Stimulated activated CD8-positive, alpha-beta memory T cell treated with anti-CD3 and anti-CD28 coated beads, Interleukin-15, amount 100 ng/mL, for 24 hours (primary cell): ENCODE measurements around the gene PKDCC.

Experiments
- DNase-seq: peaks from one replicate; pipeline ENCODE4 v3.0.0-alpha.2; 2020; ENCODE audit warnings: low read depth

Gene PKDCC

GRCh38 chr2:42047488-42048298 is at the start of gene PKDCC:
Gene PKDCC, plus strand, starts transcription at chr2:42048021. Its CDS starts 179 bp downstream, at chr2:42048200.
- no peak for DNase-seq

DNA sequence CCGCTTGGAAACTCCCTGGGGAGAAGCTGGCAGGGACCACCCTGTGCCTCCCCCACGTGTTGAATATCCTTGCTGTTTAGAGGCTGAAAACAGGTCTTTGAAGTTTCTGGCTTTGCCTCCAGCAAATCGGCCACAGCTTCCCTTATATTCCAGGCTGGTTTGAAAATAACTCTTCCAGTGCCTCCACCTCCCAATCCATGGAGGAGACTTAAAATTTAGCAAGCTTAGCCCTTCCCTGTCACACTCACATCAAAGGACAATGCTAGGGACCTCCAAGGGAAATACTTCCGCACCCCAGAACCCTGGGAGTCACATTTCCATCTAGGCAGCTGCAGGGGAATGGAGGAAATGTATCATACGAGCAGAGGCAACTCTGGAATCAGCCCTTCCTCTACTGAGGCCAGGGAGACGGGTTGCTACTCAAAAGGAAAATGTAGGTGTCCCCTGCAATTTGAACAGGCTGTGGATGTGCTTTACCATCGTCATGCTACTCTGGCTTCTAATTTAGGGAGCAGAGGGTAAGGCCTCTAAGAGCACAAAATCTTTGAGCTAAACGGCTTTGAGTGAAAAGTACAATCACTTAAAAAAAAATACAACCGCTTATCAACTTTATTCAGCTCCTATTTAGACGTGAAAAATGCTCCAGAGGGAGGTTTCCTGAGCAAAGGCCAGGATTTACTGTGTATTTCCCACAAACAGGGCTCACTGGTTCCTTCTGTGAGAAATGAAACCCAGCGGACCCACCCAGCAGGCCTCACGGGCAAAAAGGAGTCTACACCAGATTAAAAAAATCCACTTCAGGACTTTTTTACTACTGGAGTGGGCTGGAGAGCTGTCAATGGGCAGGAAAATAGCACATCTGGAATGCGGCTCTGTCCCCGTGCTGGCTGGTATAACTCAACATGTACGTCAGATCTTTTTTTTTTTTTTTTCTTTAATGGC is 49.4 kb upstream of the PKDCC start:
- no peak for DNase-seq

DNA sequence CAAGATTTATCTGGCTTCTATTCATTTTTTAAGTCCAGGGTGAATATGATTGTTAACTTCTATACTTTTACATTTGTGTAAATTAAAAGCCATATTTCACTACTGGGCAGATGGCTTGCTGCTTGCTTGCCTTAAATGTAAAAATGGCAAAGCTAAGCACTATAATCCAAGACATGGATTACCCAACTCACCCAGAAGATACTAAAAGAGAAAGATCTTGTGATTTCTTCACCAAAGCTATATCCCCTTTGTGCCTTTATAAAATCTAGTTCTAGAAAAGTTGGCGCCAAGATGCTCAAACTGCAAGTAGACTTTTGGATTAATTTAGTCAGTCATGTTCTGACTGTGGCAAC is 48.7 kb upstream of the PKDCC start:
- no peak for DNase-seq

DNA sequence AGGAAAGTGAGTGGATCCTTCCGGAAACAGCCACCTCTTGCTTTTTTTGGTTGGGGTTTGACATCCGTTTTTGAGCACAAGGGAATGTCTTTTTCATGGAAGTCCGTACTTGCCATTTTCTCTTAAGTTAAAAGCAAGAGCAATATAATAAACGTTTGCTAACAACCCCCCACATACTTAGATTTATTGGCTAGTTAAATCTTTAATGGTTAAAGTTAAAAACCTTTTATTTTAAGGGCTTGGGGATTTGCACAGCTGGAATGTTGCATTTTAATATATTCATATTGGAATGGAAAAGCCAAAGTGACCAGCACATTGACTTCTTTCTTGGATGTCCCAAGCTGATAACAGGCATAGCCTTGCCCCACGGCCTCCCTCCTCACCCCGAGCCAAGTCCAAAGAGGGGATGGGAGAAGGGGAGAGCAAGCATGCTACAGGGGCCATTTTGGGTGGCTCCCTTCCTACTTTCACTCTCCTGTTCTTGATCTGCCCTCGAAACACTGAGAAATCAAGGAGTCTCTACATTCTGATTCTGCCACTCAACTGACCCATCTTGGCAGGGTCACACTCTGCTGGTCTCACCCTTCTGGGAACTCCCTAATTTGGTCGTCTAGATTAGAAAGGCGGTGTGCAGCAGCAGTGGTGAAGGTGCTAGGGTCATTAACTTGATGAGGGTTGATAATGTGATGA is 48.1 kb upstream of the PKDCC start:
- no peak for DNase-seq

DNA sequence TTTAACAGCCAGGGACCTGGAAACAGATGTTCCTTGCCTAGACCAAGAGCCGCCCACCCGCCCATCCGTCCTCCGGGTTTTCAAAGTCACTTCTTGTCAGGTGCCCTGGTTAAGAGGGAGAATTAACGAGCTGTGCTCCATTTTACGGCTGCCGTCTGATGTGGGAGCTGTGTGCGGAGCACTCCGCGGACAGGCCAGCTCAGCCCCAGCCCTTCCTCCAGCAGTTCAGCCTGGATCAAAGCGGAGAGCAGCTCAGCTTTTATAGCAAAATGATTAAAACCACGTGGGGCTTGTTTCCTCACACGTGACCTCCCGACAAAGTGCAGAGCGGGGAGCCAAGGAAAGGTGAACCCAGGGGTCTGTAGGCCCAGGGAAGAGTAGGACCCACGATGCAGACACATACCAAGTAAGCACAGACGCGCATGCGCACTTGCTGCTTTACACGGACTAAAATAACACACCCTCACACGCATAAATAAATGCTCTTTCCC is 46.1 kb upstream of the PKDCC start:
- no peak for DNase-seq

DNA sequence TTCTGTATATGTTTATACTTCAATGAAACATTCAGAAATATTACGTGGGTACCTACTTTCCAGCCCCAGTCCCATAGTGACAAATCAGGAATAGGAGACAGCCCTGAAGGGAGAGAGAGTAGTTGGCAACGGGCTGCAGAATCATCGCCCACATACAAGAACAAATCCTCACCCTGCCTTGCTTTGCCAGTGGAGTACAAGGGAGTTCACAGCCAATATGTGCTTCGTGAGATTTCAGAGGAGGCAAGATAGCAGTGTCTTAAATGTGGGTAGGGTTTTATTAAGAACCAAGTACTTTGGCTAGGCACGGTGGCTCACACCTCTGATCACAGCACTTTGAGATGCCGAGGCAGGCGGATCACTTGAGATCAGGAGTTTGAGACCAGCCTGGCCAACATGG is 40.3 kb upstream of the PKDCC start:
- DNase-seq, result no peak

DNA sequence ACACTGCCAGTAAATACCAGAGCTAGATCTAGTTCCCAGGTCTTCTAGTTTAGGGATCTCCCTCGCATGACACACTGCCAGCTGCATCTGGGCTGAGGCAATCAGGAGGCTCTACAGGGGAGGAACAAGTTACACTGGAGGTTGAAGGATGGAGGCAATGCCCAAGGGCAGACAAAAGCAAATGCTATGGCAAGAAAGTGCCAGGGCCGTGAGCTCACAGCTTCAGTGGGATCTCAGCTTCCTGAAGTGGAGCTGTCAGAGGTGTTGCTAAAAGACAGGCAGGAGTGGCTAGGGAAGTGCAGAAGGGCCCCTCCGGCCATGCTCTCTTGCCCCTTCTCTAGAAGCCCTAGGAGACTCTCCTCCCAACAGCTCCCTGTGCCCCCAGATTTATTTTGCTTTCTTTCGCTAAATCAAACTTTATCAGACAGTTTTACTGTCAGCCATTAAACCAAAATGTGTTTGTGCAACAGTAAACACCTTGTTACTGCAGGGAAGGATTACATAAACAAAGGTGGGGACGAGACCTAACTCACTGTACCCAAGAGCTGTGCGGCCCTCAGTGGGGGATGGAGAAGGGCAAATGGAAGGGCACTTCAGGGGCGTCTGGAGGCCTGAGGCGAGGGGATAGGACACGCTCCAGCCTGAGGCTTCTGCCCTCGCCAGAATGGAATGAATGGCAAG is 39.4 kb upstream of the PKDCC start:
- no peak for DNase-seq

DNA sequence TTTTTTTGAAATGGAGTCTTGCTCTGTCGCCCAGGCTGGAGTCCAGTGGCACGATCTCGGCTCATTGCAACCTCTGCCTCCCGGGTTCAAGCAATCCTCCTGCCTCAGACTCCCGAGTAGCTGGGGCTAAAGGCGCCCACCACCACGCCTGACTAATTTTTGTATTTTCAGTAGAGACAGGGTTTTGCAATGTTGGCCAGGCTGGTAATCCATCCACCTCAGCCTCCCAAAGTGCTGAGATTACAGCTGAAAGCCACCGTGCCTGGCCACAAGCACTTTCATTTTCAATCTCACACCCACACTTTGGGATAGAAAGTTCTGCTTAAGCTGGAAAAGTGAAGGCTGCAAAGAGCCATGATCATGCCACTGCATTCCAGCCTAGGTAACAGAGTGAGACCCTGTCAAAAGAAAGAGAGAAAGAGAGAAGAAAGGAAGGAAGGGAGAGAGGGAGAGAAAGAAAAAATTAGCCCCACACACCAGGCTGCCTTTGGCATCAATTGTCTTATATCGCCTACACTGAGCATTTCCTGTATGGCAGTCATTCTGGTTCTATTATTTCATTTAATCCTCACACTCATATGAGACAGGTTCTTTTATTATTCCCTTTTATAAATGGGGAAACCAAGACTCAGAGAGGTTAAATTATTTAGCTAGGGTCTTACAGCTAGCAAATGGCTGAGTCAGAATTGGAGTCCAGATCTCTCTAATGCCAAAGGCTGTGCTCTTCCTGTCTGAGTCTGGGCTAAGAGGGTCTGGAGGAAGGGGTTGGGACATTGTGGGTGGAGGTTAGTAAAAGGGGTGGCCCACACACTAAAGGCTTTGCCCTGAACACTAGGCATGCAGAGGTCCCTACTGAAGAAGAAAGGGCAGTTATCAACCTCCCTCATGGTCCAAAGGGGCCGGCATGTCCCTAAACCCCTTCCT is 37.9 kb upstream of the PKDCC start:
- no peak for DNase-seq

- no peak for DNase-seq
Measured at GRCh38 chr2:42010743-42011298, 37.0 kb upstream of the PKDCC start.

DNA sequence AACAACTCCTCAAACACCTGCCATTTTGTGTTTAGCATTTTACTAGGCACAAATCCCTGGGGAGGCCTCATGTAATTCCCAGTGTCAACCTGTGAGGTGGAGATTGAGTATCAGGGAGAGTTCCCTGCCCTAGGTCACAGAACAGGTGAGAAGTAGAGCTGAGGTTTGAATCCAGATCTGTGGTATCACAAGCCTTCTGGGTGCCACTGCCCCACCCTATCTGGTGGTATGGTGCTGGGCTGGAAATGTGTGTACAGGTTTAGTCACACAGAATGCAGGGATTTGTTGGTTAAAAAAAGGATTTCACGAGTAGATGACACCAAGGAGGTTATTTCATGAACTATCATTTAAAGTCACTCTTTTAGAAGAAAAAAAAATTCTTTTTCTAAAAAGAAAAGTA is 35.7 kb upstream of the PKDCC start:
- DNase-seq, result no peak

- no peak for DNase-seq
Measured at GRCh38 chr2:42012651-42013050, 35.2 kb upstream of the PKDCC start.

- DNase-seq, result no peak
Measured at GRCh38 chr2:42013409-42013808, 34.4 kb upstream of the PKDCC start.

GRCh38 chr2:42021464-42021863 is 26.4 kb upstream of the PKDCC start:
- no peak for DNase-seq

DNA sequence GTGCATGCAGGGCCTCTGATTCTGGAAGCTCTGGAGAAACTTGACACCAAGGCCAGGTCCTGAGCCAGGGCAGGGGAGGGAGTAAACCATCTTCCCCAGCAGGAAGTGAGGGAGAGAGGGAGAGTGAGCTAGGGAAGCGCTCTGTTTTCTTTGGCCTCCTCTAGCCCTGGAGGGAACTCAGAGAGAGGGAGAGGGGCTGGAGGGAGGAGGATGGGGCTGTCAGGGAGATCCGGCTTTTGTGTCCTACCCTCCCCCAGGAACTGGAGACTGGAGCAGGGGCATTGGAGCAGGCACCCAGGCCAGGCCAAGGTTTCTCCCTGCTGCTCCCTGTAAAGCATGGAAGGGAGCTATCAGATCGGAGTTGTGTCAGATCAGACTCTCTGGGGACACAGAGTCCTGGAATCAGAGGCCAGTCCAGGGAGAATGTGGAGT is 22.7 kb upstream of the PKDCC start:
- DNase-seq, result no peak

GRCh38 chr2:42026272-42026671 is 21.5 kb upstream of the PKDCC start:
- no peak for DNase-seq

DNA sequence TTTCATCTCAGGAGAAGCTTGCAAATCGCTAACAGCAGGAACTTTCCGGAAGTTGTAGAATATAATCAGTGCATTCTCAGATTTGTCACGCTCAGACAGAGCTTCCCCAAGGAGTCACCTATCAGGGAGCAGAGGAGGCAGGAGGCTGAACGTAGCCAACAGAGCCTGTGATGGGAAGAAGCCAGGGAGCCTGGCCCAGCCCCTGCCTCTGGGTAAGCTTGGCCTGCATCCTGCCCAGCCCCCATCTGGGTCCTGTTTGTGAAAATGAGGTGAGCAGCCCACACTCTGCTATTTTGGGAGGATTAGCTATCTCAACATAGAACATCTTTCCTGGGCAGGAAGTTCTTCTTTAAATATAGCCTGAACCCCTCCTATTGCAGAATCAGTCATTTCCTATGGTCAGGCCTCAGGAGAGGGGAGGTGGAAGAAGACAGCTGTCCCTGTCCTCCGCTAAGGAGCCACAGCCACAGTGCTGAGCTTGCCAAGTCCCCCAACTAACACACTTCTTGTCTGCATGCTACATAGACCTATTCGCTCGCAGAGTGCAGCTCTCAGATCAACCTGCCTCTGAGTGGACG is 19.2 kb upstream of the PKDCC start:
- no peak for DNase-seq

GRCh38 chr2:42029171-42029570 is 18.6 kb upstream of the PKDCC start:
- DNase-seq, result no peak

- DNase-seq, result no peak
Measured at GRCh38 chr2:42029639-42030199, 18.1 kb upstream of the PKDCC start.

DNA sequence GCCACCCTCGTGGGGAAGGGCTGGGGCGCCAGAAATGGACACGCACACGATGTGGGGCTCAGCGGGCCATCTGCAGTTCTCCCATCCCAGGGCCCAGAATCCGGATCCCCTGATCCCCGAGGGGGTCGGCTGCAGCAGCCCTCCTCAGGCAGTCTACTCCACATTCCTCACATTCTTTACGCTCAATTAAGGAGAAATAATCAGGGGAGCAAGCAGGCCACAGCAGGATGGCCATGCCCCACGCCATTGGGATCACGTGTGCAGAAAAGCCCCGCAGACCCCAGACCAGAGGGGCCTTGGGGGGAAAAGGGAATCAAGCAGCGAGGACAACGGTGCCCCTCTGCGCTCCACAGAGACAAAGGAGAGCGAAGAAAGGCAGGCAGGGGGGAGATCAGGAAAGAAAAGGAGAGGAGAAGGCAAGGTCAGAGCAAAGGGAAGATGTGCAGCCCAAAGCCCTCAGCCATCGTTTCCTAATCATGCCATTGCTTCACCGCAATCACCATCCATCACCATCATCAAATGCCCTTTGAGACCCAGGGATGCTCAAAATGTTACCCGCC is 17.5 kb upstream of the PKDCC start:
- no peak for DNase-seq
